OCI-LY1 (cell line): Measurements from ENCODE around the gene LPGAT1.

Experiments
- H2AFZ ChIP-seq: fragments of 200-600 bp; sonication (generic), shearing (Covaris generic); 2 replicates; pipeline ENCODE4 v1.6.0; 2014; ENCODE audit warnings: antibody characterized with exemption, mild to moderate bottlenecking, low read length
- H3F3A ChIP-seq: fragments of 200-600 bp; sonication (generic), shearing (Covaris generic); 2 replicates; pipeline ENCODE4 v1.6.0; 2014; ENCODE audit warnings: mild to moderate bottlenecking, antibody characterized with exemption, low read length, moderate library complexity; ENCODE audit not compliant: insufficient read depth
- H3K27ac ChIP-seq: fragments of 200-600 bp; sonication (generic); 2 replicates; pipeline ENCODE4 v1.5.1; 2014; ENCODE audit warnings: low read length, mixed run types, mild to moderate bottlenecking, low read depth; ENCODE audit not compliant: poor library complexity, severe bottlenecking
- H3K27me3 ChIP-seq: fragments of 200-600 bp; sonication (generic); 2 replicates; pipeline ENCODE4 v1.6.0; 2014; ENCODE audit warnings: antibody characterized with exemption, mild to moderate bottlenecking, low read length, moderate library complexity; ENCODE audit not compliant: insufficient read depth
- H3K36me3 ChIP-seq: fragments of 200-600 bp; sonication (generic); 2 replicates; pipeline ENCODE4 v1.6.1; 2014; ENCODE audit warnings: mild to moderate bottlenecking, antibody characterized with exemption, low read length, moderate library complexity, mixed read lengths; ENCODE audit not compliant: insufficient read depth
- H3K4me1 ChIP-seq: fragments of 200-600 bp; sonication (generic); 2 replicates; pipeline ENCODE4 v1.5.1; 2014; ENCODE audit warnings: mild to moderate bottlenecking, low read length, moderate library complexity; ENCODE audit not compliant: insufficient read depth, severe bottlenecking
- H3K4me2 ChIP-seq: fragments of 200-600 bp; sonication (generic), shearing (Covaris generic); 2 replicates; pipeline ENCODE4 v1.6.1; 2014; ENCODE audit warnings: low read length
- H3K4me3 ChIP-seq: fragments of 200-600 bp; sonication (generic); 2 replicates; pipeline ENCODE4 v1.5.1; 2014; ENCODE audit warnings: low read length, low read depth, mild to moderate bottlenecking, mixed read lengths; ENCODE audit not compliant: poor library complexity, severe bottlenecking
- H3K79me2 ChIP-seq: fragments of 200-600 bp; shearing (Covaris generic); 2 replicates; pipeline ENCODE4 v1.6.1; 2016; ENCODE audit warnings: mixed run types, low read length, mixed read lengths; ENCODE audit not compliant: insufficient read depth
- H3K9ac ChIP-seq: fragments of 200-600 bp; sonication (generic), shearing (Covaris generic); 2 replicates; pipeline ENCODE4 v1.6.1; 2014; ENCODE audit warnings: mild to moderate bottlenecking, low read length, mixed read lengths
- H3K9me2 ChIP-seq: fragments of 200-600 bp; sonication (generic), shearing (Covaris generic); 2 replicates; pipeline ENCODE4 v1.6.1; 2014; ENCODE audit warnings: low read depth, mild to moderate bottlenecking, low read length, mixed read lengths
- H3K9me3 ChIP-seq: fragments of 200-600 bp; shearing (Covaris generic); 2 replicates; pipeline ENCODE4 v1.6.1; 2014; ENCODE audit warnings: low read length, mixed read lengths
- H4K20me1 ChIP-seq: fragments of 200-600 bp; sonication (generic), shearing (Covaris generic); 2 replicates; pipeline ENCODE4 v1.6.0; 2016; ENCODE audit warnings: mild to moderate bottlenecking, low read length; ENCODE audit not compliant: insufficient read depth
- CTCF ChIP-seq: fragments of 200-600 bp; sonication (generic), shearing (Covaris generic); IDR thresholded peaks from 2 replicates; pipeline ENCODE4 v1.5.1; 2017; ENCODE audit warnings: mild to moderate bottlenecking, antibody characterized with exemption, low read length, moderate library complexity, mixed read lengths
- EZH2 ChIP-seq: fragments of 200-600 bp; sonication (generic), shearing (Covaris generic); IDR thresholded peaks from 2 replicates; pipeline ENCODE4 v1.8.0; 2017; ENCODE audit warnings: borderline replicate concordance, mixed run types, mild to moderate bottlenecking, antibody characterized with exemption, low read length, moderate library complexity, mixed read lengths

Gene LPGAT1

GRCh38 chr1:211783266-211783665 is 47.3 kb downstream of the LPGAT1 start:
- H3K4me1 ChIP-seq: no peaks in the 10 kb centered on the region
- 0 out of 2 replicates have a peak, but pooled peaks cover 2% of the 10 kb centered on the region for H3K79me2 ChIP-seq
- no peak overlapping the region for H3K9ac ChIP-seq
- H3K4me2 ChIP-seq: no peak overlapping the region
- peaks cover 12% of the 10 kb centered on the region for H3K36me3 ChIP-seq
- no peaks in the 10 kb centered on the region for H3K9me3 ChIP-seq
- no peak overlapping the region for H2AFZ ChIP-seq
- H4K20me1 ChIP-seq: no peaks in the 10 kb centered on the region
- TF ChIP-seq EZH2 (no peak), CTCF (no peak)
- H3K27ac ChIP-seq: no peak overlapping the region
- H3K4me3 ChIP-seq: no peak overlapping the region
- no peaks in the 10 kb centered on the region for H3K27me3 ChIP-seq
- H3K9me2 ChIP-seq: no peaks in the 10 kb centered on the region
- H3F3A ChIP-seq: no peaks in the 10 kb centered on the region

GRCh38 chr1:211781260-211781659 is 49.3 kb downstream of the LPGAT1 start:
- H3K27ac ChIP-seq: no peak overlapping the region
- no peaks in the 10 kb centered on the region for H3K4me1 ChIP-seq
- no peak overlapping the region for H2AFZ ChIP-seq
- H3K4me2 ChIP-seq: no peak overlapping the region
- TF ChIP-seq CTCF: no peak
- TF ChIP-seq EZH2: no peak
- H4K20me1 ChIP-seq: no peaks in the 10 kb centered on the region
- no peaks in the 10 kb centered on the region for H3K27me3 ChIP-seq
- no peaks in the 10 kb centered on the region for H3K79me2 ChIP-seq
- H3K4me3 ChIP-seq: no peak overlapping the region
- H3K9me3 ChIP-seq: no peaks in the 10 kb centered on the region
- no peak overlapping the region for H3K9ac ChIP-seq
- H3K9me2 ChIP-seq: no peaks in the 10 kb centered on the region
- H3F3A ChIP-seq: no peaks in the 10 kb centered on the region
- H3K36me3 ChIP-seq: peaks cover 21% of the 10 kb centered on the region

- Histone ChIP-seq H3K27me3 (no peaks in the 10 kb centered on the region), H4K20me1 (no peaks in the 10 kb centered on the region), H3K4me1 (no peaks in the 10 kb centered on the region), H3K9ac (no peak overlapping the region), H3K4me3 (no peak overlapping the region), H2AFZ (no peak overlapping the region), H3K9me3 (no peaks in the 10 kb centered on the region), H3K4me2 (no peak overlapping the region), H3F3A (no peaks in the 10 kb centered on the region), H3K79me2 (no peaks in the 10 kb centered on the region), H3K27ac (no peak overlapping the region), H3K36me3 (peaks cover 17% of the 10 kb centered on the region), H3K9me2 (no peaks in the 10 kb centered on the region)
- no peak for TF ChIP-seq CTCF
- no peak for TF ChIP-seq EZH2
Measured at GRCh38 chr1:211775170-211775569, 55.4 kb downstream of the LPGAT1 start.
